ENCODE measurements around the gene RNASE13. TPM values are rescaled to one million over a fixed set of nuclear protein-coding genes. Genes with fewer than 3 reads are reported as not detected.
A peak's percentile ranks its signal among the peaks of the same experiment; 100 is the strongest.

The RNASE13 gene
- total and polyA plus RNA-seq, 2 of the 4 experiments (the other 2 are of a cell fraction) = not detected

GRCh38 chr14:21049271-21049673 is 14.7 kb upstream of the RNASE13 start:
- Histone ChIP-seq H3K4me3 (ENCODE audit: insufficient read depth, low read depth, low read length) (0 out of 2 replicates have a peak overlapping the region, but pooled peaks have one; percentile 11), H3K4ac (ENCODE audit: low read depth, low read length) (no peak overlapping the region), H4K5ac (ENCODE audit: low read depth, low read length) (no peak overlapping the region), H3K56ac (ENCODE audit: extremely low read depth, insufficient read depth, low read length) (no peak overlapping the region), H3K4me2 (ENCODE audit: low read depth, low read length) (peak overlapping the region; percentile 86; the same call in 1 of the 2 replicates), H3K79me1 (ENCODE audit: low read depth in 1 of 2, low read length in 2 of 2) (no peaks in the 10 kb centered on the region), H3K14ac (replicated peaks; ENCODE audit: low read depth, low read length) (no peak overlapping the region), H3K27ac (ENCODE audit: insufficient read depth, low read length) (no peak overlapping the region), H4K8ac (ENCODE audit: low read depth in 2 of 2, low read length in 2 of 2) (no peak overlapping the region), H3K27me3 (ENCODE audit: control insufficient read depth, insufficient read depth, low read length) (peaks cover 13% of the 10 kb centered on the region), H2AK9ac (replicated peaks; ENCODE audit: low read depth, low read length, poor library complexity) (no peak overlapping the region), H4K91ac (ENCODE audit: insufficient read depth, low read depth, low read length) (no peak overlapping the region), H2AFZ (replicated peaks; ENCODE audit: low read length, poor library complexity) (no peak overlapping the region), H2BK15ac (ENCODE audit: low read depth, low read length) (no peak overlapping the region), H3K9me3 (ENCODE audit: control insufficient read depth, insufficient read depth, low read length) (no peaks in the 10 kb centered on the region), H3K23ac (ENCODE audit: low read depth, low read length) (no peak overlapping the region), H2BK20ac (ENCODE audit: low read depth, low read length) (no peak overlapping the region), H3K36me3 (ENCODE audit: control insufficient read depth, insufficient read depth, low read length) (no peaks in the 10 kb centered on the region), H3K9me1 (ENCODE audit: insufficient read depth, low read length) (no peaks in the 10 kb centered on the region), H3K4me1 (ENCODE audit: control insufficient read depth, insufficient read depth, low read length) (peaks cover 4% of the 10 kb centered on the region; the same call in 1 of the 2 replicates), H4K20me1 (ENCODE audit: insufficient read depth, low read length) (no peaks in the 10 kb centered on the region), H3K9ac (ENCODE audit: low read depth, low read length) (no peak overlapping the region), H2BK120ac (ENCODE audit: low read depth, low read length) (no peak overlapping the region), H2AK5ac (ENCODE audit: low read depth, low read length) (no peak overlapping the region), H2BK5ac (ENCODE audit: low read depth, low read length, poor library complexity, severe bottlenecking) (no peak overlapping the region), H3K18ac (ENCODE audit: low read depth, low read length) (no peak overlapping the region; the same call in 1 of the 2 replicates)
- peak; percentile 59 for DNase-seq
- POLR2A ChIA-PET (ENCODE audit: unreplicated experiment) = no interaction called here
- CTCF ChIA-PET = no interaction called here
- WGBS, 2 experiments (ENCODE audit: extremely low coverage in 2 of 2, insufficient read length in 1 of 2) = 60% methylated on average over 1 of the region's 3 CpGs; no CpG with 5 or more reads in 1 of the 2 experiments
- intact Hi-C loops (cut with micrococcal nuclease) (no loop called here), dilution Hi-C loops (cut with HindIII; ENCODE audit: low sequenced_read_pairs, unreplicated experiment) (no loop called here), in situ Hi-C loops (cut with MboI; ENCODE audit: low sequenced_read_pairs) (no loop called here)
- no peak for TF ChIP-seq CEBPB (IDR thresholded peaks at IDR 0.05; ENCODE audit: low read depth, low read length)
- TF ChIP-seq BHLHE40 (IDR thresholded peaks at IDR 0.05; ENCODE audit: low read depth, low read length) = no peak
- TF ChIP-seq FOS (IDR thresholded peaks at IDR 0.05; ENCODE audit: low read depth, low read length) = 0 out of 2 replicates have a peak, but pooled peaks have one; percentile 11
- TF ChIP-seq MAFK (IDR thresholded peaks at IDR 0.05; ENCODE audit: low read depth, low read length) = no peak
- no peak for TF ChIP-seq SMC3 (IDR thresholded peaks at IDR 0.05; ENCODE audit: low read depth, low read length)
- ATAC-seq (ENCODE audit: low read depth) = peak; percentile 74
- BruUV-seq (replicated peaks) = no TSS peak

Data from IMR-90 (cell line).